Brain pericyte (primary cell): Measurements from ENCODE around the gene TBC1D1.
"Not testable (repeated sequence)": the region's sequence is repeated elsewhere in the genome, so short reads cannot be mapped to it uniquely, and the experiment has no call there.

Experiments used
- DNase-seq: peaks from one replicate; pipeline ENCODE4 v3.0.0-alpha.2; 2012; ENCODE audit warnings: low read depth, low spot score

The TBC1D1 gene

DNA sequence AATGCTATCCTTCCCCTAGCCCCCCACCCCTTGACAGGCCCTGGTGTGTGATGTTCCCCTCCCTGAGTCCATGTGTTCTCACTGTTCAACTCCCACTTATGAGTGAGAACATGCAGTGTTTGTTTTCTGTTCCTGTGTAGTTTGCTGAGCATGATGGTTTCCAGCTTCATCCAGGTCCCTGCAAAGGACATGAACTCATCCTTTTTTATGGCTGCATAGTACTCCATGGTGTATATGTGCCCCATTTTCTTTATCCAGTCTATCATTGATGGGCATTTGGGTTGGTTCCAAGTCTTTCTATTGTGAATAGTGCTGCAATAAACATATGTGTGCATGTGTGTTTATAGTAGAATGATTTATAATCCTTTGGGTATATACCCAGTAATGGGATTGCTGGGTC lies 32.2 kb downstream of the TBC1D1 start:
- DNase-seq: not testable (repeated sequence)

GRCh38 chr4:37924946-37925345 lies 34.1 kb downstream of the TBC1D1 start:
- DNase-seq: no peak

DNA sequence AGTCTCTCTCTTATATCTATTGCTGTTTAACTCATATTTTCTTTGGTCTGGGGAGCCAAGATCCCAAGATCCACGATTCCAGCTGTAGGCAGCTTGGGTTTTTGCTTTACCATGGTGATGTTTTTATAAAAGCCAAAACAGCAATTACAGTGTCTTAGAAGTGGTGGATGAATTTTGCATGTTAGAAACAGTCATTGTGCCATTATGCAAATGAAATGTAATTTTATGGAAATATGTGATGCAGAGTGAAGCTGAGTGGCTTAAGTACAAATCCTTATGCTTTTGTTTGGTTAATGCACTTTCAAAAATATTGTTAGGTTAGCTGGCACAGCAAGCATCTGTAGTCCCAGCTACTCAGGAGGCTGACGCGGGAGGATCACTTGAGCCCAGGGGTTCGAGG lies 36.5 kb downstream of the TBC1D1 start:
- no peak for DNase-seq

- DNase-seq: no peak
These were observed 37.8 kb downstream of the TBC1D1 start for GRCh38 chr4:37928426-37929416.

DNA sequence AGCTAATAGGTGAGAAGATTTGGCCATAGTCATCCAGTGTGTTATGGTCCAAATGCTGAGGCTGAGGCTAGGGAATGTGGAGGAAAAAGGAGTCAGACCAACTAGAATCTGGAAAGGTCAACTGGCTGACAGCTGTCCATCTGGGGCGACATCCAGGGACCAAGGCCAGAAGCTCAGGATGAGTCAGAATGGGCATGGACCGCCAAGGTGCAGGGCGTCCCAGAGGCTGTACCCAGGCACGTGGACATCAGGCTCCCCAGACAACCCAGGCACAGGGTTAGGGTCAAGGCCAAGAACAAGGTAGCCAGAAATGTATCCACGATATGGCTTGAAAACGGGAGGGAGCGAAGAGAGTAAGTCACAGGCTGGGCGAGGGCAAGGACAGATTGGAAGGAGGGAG lies 43.2 kb downstream of the TBC1D1 start:
- no peak for DNase-seq

- DNase-seq: no peak
These were observed 43.7 kb downstream of the TBC1D1 start for GRCh38 chr4:37934609-37935008.

- DNase-seq: no peak
These were observed 44.1 kb downstream of the TBC1D1 start for GRCh38 chr4:37935026-37935425.

GRCh38 chr4:37936889-37937498 lies 46.1 kb downstream of the TBC1D1 start:
- DNase-seq: no peak

DNA sequence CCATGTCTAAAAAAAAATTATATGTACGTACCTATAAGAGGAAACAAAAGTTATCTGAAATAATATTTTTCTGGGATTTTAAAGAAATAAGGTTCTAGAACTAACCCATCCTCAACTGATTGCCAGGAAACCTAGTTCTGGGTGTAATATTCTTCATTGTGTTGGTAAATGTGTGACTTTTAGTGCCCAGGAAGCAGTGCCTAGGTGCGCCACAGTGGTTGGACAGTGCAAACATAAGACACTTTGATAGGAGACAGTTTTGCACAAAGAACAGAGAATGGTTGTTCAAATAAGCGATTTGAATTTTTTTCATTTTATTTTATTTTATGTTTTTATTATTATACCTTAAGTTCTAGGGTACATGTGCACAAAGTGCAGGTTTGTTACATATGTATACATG lies 47.3 kb downstream of the TBC1D1 start:
- no peak for DNase-seq

DNA sequence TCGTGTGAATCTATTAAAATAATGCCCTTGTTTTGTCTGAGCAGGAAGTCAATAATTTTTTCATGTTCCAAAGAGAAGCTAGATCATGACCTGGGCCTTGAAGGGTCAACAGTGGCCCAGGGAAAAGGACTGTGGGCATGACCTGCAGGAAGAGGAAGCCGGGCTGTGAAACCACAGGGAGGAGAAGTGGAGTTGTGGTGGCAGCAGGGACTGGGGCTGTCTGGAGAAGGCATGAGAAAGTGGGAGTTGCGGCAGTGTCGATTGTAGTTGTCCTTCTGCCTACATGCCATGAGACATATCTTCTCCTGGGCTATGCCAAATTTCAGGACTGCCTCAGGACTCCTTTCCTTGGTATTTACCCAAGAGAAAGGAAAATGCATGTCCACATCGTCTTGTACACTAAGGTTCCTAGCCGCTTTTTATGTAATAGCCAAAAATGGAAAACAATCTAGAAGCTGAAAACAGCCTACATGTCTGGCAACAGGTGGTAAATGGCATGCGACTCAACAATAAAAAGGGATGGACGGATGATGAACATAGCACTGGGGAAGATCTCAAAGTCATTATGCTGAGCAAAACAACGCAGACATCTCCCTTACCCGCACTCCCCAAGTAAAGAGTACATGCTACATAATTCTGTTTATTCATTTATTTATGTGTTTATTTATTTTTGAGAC lies 55.8 kb downstream of the TBC1D1 start:
- DNase-seq: no peak

DNA sequence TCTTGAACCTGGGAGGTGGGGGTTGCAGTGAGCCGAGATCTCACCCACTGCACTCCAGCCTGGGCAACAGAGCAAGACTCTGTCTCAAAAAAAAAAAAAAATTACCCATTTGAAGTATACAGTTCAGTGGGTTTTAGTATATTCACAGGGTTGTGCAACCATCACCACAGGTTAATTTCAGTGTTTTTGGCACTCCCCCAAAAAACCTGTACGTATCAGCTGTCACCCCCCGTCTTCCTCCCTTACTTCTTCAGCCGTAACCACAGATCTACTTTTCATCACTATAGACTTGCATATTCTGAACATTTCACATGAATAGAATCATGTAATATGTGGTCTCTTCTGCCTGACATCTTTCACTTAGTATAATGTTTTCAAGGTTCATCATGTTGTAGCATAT lies 57.7 kb downstream of the TBC1D1 start:
- no peak for DNase-seq

GRCh38 chr4:37949636-37950426 lies 58.9 kb downstream of the TBC1D1 start:
- no peak for DNase-seq

DNA sequence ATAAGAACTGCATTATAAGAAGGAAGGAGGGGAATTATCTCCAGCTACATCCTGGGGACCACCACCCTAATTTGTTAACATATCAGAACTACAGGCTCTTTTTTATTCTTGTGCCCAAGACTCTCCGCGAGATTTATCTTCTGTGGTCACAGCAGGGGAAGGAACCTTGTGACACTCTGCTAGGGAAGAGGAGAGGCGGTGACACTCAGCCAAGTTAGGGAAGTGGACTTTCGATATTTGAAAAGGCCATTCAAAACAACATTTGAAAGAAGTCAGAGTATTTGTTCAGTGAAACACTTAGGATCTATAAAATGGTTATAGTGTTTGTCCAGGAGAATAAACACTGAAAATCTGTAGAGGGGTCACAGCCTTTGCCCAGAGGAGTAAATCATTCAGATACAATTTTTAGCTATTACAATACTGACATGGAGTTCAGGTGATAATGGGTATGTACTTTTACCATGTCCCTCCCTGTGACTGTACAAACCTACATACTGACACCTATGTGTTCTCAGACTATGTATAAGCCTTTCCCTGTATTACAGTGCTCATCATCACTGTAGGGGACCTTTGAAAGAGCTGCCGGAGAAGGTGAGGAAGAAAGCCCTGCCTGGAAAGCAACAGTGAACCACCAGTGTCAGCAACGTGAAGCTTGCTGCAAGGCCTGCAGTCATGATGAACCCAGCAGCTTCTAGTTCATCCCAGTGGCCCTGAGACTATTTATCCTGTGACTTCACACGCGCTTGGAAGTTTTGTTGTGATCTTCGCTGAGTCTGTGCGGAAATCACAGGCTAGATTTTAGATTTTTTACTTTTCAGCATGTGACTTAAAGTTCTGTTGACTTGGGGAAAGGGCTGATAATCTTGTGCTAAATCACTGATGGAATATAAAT lies 60.8 kb downstream of the TBC1D1 start:
- no peak for DNase-seq

DNA sequence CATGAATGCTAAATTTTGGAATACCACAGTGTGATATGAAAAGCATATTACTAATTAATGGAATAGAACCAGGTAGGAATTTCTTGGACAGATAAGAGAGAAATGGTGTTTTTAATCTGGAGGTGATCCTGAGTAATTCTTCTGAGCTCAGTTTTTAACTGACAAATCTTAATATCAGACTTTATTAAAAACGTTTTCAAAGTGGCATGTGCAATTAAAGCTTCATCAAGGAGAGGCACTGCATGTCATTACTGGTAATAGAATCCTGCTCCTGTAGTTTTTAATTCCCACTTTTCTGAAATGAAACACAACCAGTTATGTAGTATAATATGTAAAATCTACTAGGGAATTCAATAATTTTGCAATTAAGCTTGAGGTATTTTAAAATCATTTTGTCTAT lies 62.3 kb downstream of the TBC1D1 start:
- no peak for DNase-seq

GRCh38 chr4:37953620-37954293 lies 62.9 kb downstream of the TBC1D1 start:
- no peak for DNase-seq

GRCh38 chr4:37956941-37957340 lies 66.1 kb downstream of the TBC1D1 start:
- no peak for DNase-seq

DNA sequence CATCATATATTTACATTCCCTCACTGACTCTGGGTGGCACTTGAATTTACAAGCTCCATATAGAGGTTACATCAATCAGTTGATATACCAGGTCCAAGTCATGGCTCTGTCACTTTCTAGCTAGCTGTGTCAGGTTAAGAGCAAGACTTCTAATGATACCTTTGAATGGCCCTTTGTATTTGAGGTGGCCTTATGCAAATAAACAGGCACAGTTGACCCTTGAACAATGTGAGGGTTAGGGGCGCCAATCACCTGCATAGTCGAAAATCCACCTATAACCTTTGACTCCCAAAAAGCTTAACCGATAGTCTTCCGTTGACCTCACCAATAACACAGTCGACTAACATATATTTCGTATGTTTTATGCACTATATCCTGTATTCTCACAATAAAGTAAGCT lies 68.0 kb downstream of the TBC1D1 start:
- no peak for DNase-seq

DNA sequence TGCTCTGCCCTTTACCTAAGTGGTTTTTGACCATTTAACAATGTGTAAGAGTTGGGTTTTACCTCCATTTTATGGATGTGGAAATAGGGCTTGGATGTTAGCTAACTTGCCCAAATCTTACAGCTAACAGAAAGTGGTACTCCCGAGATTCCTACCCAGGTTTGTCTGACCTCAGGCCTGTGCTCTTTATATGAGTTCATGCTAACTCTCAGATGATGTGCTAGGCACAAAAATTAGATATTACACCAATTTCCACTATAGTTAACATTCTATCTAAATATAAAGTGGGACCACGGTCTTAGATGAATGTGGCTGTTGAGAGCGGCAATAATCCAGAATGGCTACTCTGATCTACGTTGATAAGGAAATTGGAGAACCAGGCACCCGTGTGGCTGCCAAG lies 69.2 kb downstream of the TBC1D1 start, which contains the start of gene PTTG2:
Gene PTTG2 (plus strand): TSS at position 301 of the 400 bp plus-strand sequence. CDS start 37 bp downstream, at position 338.
- DNase-seq: no peak

DNA sequence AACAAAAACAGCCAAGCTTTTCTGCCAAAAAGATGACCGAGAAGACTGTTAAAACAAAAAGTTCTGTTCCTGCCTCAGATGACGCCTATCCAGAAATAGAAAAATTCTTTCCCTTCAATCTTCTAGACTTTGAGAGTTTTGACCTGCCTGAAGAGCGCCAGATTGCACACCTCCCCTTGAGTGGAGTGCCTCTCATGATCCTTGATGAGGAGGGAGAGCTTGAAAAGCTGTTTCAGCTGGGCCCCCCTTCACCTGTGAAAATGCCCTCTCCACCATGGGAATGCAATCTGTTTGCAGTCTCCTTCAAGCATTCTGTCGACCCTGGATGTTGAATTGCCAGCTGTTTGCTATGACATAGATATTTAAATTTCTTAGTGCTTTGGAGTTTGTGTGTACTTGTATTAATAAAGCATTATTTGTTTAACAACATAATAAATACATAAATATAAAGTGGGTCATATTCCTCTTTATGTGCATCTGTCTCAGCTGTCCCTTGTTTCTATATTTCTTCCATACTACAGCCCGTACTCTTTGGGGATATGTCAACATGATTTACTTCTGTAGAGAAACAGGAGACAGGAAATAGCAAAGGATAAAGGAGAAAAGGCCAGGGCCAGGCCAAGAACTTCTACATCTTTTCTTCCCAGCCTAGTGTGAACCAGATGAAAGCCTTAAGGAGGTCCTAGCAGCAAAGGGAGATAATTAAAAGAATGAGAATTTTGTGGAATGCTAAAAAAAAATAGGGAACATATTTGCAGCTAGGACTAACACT lies 70.0 kb downstream of the TBC1D1 start:
- no peak for DNase-seq
